Measurements from ENCODE around the gene TUBG1. TPM values are rescaled to one million over a fixed set of nuclear protein-coding genes. Genes with fewer than 3 reads are reported as not detected.

TUBG1 gene
- total RNA-seq, 1 experiment from 2014 or later = 139 TPM

- TF ChIP-seq SP1 (IDR thresholded peaks at IDR 0.05; ENCODE audit: low read depth) = no peak
- no peak for TF ChIP-seq YY1 (IDR thresholded peaks at IDR 0.05; ENCODE audit: extremely low read depth, insufficient replicate concordance, low read depth, low read length)
These were observed 30.1 kb downstream of the TUBG1 start (continued) for GRCh38 chr17:42639525-42640113.

GRCh38 chr17:42640121-42640520 lies 30.6 kb downstream of the TUBG1 start:
- no peak overlapping the region for H2AFZ ChIP-seq (ENCODE audit: low read depth, low read length, poor library complexity, severe bottlenecking)
- intact Hi-C loops (cut with micrococcal nuclease) = no loop called here
- H3K27me3 ChIP-seq (ENCODE audit: insufficient read depth, low read length) = no peaks in the 10 kb centered on the region
- no peaks in the 10 kb centered on the region for H3K36me3 ChIP-seq (ENCODE audit: control insufficient read depth in 1 of 2, insufficient read depth in 2 of 2, low read length in 2 of 2)
- H3K9me3 ChIP-seq (ENCODE audit: control insufficient read depth in 1 of 2, insufficient read depth in 1 of 2, low read depth in 1 of 2, low read length in 2 of 2) = no peaks in the 10 kb centered on the region
- no peak for TF ChIP-seq ZBTB33 (IDR thresholded peaks at IDR 0.05; ENCODE audit: extremely low read depth, insufficient replicate concordance, low read length)
- TF ChIP-seq ELF1 (IDR thresholded peaks at IDR 0.05; ENCODE audit: borderline replicate concordance, low read depth) = no peak
- no peak for TF ChIP-seq SRF (IDR thresholded peaks at IDR 0.05; ENCODE audit: low read depth)
- no peak for TF ChIP-seq POLR2A (IDR thresholded peaks at IDR 0.05; ENCODE audit: borderline replicate concordance, extremely low read depth, insufficient read depth, insufficient read length)
- no peak for TF ChIP-seq ZNF274 (IDR thresholded peaks at IDR 0.05; ENCODE audit: low read depth, low read length)
- TF ChIP-seq CBX3 (IDR thresholded peaks at IDR 0.05; ENCODE audit: low read depth) = no peak
- no peaks in the 10 kb centered on the region for H3K4me1 ChIP-seq (ENCODE audit: control insufficient read depth in 1 of 2, insufficient read depth in 2 of 2, low read length in 2 of 2)
- no peak for ATAC-seq
- ChIA-PET CTCF (no interaction called here), POLR2A (interaction anchor here (0.8 kb wide), 1 partner anchor 11 kb away, joined by 3 read pairs; no protein-coding TSS in a partner anchor), RAD21 (ENCODE audit: low non-redundant PET in 1 of 2, low total read pairs in 2 of 2, uncharacterized antibody in 2 of 2, unreplicated experiment in 2 of 2) (no interaction called here)
- H3K27ac ChIP-seq (ENCODE audit: low read depth, low read length) = no peak overlapping the region
- no TSS peak for BruUV-seq (replicated peaks)
- H3K79me2 ChIP-seq (ENCODE audit: insufficient read depth, low read length) = no peaks in the 10 kb centered on the region
- DNase-seq (ENCODE audit: low read depth, low spot score) = no peak
- no peaks in the 10 kb centered on the region for H4K20me1 ChIP-seq (ENCODE audit: insufficient read depth)
- H3K4me2 ChIP-seq (ENCODE audit: low read length) = no peak overlapping the region
- H3K9me2 ChIP-seq (ENCODE audit: insufficient read depth) = no peaks in the 10 kb centered on the region
- no peak overlapping the region for H3K4me3 ChIP-seq (replicated peaks in 1 of 2; ENCODE audit: low read depth in 1 of 2, low read length in 2 of 2)
- H3K9ac ChIP-seq (ENCODE audit: low read length) = no peak overlapping the region
